Peyer's patch (tissue), 4 donors: ENCODE measurements around the gene SPTB.

Source experiments
- CTCF ChIP-seq, 6 experiments: fragments of 450-650 bp in 4 of 6; fragments of 200-600 bp in 2 of 6; sonication (generic) in 1 of 6; IDR thresholded peaks; one replicate each; pipeline ENCODE4 v1.5.1; 2017 to 2019; ENCODE audit warnings: antibody characterized with exemption in 6 of 6, mild to moderate bottlenecking in 3 of 6, moderate library complexity in 1 of 6
- POLR2A ChIP-seq, 2 donors: fragments of 450-650 bp; IDR thresholded peaks; one replicate each; pipeline ENCODE4 v1.5.1; 2017; ENCODE audit warnings: antibody characterized with exemption in 2 of 2, mild to moderate bottlenecking in 2 of 2, moderate library complexity in 2 of 2

- TF ChIP-seq CTCF (IDR thresholded peaks at IDR 0.05): no peak
- no peak for TF ChIP-seq POLR2A (IDR thresholded peaks at IDR 0.05)
Observed at GRCh38 chr14:64857979-64858744, 21.5 kb downstream of the SPTB start.
